ENCODE data around the gene NLRC5.
"Not testable (repeated sequence)": the region's sequence is repeated elsewhere in the genome, so short reads cannot be mapped to it uniquely, and the experiment has no call there.

Gene NLRC5

DNA sequence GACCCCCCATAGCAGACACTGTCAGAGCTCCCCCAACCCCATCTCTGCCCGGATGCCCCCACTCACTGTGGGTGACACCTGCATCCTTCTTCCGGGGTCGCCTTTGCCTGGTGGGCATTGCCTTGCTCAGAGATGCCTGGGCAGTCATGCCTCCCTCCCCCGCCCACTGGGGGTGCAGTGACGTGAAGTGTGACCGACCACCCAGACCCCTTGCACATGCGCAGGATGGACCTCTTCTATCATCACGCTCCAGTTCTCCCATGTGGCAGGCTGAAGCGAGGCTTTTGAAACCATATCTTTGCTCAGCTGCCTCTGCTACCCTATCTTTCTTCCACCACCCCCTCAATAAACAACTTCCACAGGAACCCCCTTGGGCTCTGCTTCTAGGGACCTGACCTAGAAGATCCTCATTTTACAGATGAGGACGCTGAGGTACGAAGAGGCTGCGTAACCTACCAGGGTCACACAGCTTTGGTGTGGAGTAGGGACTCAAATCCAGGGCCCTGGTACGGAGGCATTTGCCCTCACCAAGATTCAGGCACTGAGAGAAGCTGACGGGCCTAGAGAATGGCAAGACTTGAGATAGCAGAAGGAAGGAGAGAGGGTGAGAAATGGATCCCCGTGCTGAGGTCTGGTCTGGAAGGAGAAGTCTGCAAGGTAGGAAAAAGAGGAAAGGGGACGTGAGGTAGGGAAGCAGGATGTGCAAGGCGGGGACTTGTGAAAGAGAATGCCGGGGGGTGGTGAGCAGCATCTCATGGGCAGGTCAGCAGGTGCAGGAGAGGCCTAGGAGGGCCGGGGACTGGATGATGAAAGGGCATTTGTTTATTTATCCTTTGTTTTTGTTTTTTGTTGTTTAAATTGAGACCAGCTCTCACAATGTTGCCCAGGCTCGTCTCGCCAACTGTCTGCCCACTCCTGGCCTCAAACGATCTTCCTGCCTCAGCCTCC is 14.4 kb downstream of the NLRC5 start:
- no peak for FAIRE-seq

DNA sequence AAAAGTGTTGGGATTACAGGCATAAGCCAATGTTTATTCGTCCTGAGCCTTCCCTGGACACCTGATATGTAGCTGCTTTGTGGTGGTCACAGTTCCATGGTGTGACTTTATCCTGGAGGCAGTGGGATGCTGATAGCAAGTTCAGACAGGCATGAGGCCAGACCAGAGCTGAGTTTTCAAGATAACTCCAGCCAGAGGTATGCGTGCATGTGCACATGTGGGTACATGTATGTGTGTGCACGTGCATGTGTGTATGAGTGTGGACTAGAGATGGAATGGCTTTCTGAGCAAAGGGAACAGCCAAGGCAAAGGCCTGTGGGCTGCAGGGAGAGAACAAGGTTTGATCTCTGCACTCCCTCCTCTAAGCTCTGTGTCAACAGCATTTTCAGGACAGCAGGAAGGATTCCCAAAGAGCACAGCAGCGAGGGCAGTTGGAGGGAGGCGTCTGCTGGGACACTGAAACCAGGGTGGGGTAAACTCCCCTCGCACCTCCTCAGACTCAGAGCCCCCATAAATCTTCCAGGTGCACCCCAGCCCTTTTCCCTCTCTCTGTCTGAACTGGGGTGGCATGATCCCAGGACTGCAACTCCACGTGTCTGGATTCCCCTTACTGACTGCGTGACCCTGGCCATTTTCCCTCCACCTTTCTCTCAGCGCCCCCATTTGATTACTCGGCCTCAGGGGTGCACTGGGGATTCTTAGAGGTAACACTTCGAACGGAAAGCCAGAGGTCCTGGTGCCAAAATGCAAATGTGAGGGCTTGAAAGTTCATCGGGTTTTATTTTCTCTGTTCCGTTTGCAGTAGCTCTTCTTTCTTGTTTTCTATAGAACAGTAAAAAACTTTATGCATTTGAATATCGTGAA is 15.3 kb downstream of the NLRC5 start:
- FAIRE-seq: no peak

DNA sequence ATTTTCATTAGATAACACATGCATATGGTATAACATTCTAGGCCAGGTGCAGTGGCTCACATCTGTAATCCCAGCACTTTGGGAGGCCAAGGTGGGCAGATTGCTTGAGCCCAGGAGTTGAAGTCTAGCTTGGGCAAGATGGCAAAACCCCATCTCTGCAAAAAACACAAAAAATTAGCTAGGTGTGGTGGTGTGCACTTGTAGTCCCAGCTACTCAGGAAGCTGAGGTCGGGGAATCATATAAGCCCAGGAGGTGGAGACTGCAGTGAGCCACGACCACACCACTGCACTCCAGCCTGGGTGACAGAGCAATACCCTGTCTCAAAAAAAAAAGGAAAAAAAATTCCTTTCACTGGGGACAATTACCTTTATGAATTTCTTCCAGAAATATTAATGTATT is 16.2 kb downstream of the NLRC5 start:
- FAIRE-seq: not testable (repeated sequence)

- no peak for FAIRE-seq
These were observed 17.7 kb downstream of the NLRC5 start for GRCh38 chr16:57007050-57007449.

DNA sequence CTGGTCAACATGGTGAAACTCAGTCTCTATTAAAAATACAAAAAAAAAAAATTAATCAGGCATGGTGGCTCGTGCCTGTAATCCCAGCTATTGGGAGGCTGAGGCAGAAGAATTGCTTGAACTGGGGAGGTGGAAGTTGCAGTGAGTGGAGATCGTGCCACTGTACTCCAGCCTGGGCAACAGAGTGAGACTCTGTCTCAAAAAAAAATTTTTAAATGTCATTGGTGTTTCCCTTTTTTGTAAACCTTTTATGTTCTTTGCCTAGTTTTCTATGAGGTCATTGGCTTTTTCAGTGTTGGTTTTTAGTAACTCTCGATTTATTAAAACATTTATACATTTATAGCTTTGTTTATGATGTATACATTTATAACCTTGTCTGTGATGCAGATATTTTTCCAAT is 18.2 kb downstream of the NLRC5 start:
- no peak for FAIRE-seq

DNA sequence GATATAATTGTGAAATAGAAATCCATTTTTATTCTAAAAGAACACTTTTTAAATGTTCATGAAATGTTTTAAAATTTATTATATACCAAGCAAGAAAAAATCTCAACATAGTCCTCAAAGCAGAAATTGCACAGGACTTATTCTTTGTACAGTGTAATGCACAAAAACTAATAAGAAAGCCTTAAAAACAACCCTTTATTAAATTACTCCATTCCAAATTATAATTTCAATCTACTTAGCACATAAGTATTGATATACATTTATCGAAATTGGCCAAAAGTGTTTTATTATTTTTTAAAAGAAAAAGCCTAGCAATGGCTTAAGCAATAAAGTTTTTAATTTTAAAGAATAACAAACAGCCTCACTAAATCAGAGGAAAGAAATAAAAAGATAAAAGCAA is 19.1 kb downstream of the NLRC5 start:
- FAIRE-seq: no peak

DNA sequence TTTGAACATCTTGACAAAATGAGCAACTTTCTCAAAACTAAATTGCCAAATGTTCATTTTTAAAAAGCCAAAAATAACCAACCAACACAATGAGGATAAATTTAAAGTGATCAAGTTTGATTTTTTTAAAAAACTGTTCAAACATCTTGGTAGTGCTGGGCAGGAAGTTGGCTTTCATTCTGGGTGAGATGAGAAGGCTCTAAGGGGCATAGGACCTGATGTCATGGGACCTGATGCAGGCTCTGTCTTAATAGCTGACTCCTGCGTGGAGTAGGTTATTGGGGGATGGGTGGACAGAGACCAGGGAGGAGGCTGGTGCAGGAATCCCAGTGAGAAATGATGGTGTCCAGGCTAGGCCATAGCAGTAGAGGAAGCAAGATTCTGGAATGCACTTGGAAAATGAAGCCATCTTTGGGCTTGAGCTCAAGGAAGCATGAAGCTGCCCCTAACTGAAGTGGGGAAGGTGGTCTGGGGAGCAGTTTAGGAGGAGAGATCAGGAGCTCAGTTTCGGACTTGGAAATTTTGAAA is 20.4 kb downstream of the NLRC5 start:
- no peak for FAIRE-seq

DNA sequence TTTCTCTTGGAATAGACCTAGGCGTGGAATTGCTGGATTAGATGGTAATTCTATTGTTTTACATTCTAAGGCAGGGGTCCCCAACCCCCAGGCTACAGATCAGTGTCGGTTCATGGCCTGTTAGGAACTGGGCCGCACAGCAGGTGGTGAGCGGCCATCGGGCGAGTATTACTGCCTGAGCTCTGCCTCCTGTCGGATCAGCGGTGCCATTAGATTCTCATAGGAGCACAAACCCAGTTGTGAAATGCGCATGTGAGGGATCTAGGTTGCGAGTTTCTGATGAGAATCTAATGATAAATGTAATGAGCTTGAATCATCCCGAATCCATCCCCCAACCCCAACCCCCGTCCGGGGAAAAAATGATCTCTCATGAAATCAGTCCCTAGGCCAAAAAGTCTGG is 23.0 kb downstream of the NLRC5 start:
- FAIRE-seq: no peak

- FAIRE-seq: no peak
These were observed 23.9 kb downstream of the NLRC5 start for GRCh38 chr16:57013229-57013628.

DNA sequence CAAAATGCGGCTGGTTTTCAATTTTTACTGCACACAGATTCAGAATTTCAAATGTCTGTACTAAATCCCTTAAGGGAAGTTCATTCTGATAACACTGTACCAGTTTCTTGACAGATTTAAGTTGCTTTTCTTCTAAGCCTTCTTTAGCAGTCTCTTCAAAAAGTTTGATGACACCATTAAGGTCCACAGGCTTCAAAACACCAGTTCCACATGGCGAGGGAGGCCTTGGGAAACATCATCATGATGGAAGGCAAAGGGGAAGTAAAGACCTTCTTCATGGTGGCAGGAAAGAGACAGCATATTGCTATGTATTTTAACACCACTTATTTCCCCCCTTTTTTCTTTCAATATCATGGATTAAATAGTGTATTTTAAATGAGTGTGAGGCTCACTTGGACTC is 24.5 kb downstream of the NLRC5 start:
- no peak for FAIRE-seq

DNA sequence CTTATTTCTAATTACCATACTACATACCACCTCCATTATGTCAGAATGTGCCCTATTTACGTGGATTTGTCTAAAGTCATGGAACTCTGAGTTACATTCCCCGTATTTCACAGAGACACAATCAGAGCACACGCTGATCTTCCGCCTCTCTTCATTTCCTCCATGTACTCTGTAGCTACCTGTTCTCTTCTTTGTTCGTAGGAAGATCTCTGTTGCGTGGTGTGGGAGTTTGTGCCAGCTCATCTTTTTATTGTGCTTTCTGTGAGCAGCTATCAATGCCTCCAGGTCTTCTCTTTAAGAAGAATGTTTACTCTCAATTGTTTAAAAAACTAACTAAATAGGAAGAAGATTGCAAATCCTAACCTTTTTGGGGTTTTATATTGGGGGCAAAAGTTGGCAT is 26.9 kb downstream of the NLRC5 start:
- FAIRE-seq: no peak

DNA sequence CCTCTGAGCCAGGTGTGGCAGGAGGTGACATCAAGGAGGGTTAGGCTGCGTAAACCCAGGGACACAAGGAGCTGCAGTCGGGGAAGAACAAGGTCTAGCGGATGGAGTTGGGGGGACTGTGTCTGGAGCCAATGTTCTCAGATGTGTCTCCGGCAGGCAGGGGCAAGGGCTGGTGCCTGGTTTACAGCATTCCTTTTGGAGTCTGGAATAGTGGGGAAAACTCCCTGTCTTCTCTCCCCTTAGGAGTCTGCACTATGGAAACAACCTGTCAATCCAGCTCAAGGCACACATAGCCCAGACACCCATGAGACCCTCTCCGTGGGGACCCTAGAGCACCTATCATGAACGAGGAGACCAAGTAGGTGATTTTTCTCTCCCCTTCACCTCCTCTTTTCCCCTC is 27.5 kb downstream of the NLRC5 start:
- no peak for FAIRE-seq

GRCh38 chr16:57017251-57017650 is 27.9 kb downstream of the NLRC5 start:
- no peak for FAIRE-seq

- no peak for FAIRE-seq
These were observed 30.4 kb downstream of the NLRC5 start for GRCh38 chr16:57019746-57020145.

DNA sequence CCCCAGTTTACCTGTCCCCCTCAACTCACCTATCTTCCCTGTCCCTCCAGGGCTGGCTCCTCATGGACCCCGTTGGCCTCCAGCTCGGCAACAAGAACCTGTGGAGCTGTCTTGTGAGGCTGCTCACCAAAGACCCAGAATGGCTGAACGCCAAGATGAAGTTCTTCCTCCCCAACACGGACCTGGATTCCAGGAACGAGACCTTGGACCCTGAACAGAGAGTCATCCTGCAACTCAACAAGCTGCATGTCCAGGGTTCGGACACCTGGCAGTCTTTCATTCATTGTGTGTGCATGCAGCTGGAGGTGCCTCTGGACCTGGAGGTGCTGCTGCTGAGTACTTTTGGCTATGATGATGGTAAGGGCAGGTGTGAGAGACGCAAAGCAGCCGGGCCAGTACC is 31.3 kb downstream of the NLRC5 start:
- no peak for FAIRE-seq

DNA sequence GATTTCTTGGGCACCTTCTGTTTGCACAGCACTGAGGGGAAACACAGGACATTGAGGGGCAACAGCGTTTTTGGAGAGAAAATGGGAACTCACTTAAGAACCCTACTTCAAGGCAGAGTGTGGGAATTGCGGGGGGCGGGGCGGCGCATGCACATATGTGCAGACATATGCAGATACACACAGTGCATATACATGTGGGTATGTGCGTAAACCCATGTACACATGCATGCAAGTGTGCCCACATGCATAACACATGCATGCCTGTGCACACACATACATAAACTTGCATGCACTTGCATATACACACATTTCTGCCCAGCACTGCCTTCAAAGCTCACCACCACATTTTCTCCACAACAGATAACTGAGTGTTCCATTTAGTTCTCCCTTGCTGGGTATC is 32.4 kb downstream of the NLRC5 start:
- FAIRE-seq: no peak

- no peak for FAIRE-seq
These were observed 33.1 kb downstream of the NLRC5 start for GRCh38 chr16:57022445-57022844.

DNA sequence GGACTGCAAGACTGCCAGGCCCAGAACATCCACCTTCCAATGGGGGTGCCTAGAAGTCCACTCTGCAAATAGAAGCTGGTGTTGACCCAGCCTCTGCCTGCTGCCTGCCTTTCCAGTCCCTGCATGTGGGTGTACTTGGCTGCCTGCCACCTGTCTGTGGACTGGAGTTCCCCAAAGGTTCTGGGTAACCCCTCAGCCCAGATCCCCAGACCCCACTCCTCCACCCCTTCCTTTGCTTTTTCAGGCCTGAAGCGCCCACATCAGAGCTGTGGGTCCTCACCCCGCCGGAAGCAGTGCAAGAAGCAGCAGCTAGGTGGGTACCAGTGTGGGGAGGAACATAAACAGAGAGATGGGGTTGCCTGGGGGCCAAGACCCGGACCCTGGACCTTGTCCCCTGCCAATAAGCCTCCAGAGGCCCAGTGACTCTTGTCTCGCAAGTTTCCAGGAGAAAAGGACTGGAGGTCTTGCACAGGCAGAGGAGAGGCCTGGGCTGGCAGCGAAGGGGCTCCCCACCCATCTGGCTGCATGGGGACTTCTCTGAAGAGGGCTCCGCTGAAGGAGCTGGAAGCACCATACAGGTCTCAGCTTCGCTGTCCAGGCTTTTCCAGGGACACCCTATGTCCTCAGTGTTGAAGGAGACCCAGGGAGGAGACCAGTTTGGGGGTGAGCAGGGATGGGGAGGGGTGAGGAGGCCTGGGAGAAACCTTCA is 34.3 kb downstream of the NLRC5 start:
- no peak for FAIRE-seq

DNA sequence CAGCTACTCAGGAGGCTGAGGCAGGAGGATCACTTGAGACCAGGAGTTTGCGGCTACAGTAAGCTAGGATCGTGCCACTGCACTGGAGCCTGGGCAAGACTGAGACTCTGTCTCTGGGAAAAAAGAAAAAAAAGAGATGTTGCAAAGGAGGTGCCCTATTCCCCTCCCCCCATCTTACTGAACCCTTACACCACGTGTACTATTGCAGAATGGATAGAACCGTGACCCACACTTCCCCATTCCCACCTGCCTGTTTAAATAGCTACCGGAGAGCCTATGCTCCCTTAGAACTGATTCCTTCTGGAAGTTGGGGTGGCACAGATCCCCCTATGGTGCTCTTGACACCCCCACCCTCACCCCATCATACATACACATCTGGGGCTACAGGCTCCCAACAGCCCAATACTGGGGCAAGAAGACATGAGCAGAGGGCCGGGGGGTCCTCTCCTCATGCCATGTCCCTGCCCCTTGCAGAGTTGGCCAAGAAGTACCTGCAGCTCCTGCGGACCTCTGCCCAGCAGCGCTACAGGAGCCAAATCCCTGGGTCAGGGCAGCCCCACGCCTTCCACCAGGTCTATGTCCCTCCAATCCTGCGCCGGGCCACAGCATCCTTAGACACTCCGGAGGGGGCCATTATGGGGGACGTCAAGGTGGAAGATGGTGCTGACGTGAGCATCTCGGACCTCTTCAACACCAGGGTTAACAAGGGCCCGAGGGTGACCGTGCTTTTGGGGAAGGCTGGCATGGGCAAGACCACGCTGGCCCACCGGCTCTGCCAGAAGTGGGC is 35.7 kb downstream of the NLRC5 start:
- FAIRE-seq: no peak

- FAIRE-seq: no peak
These were observed 36.8 kb downstream of the NLRC5 start for GRCh38 chr16:57025941-57026777.

DNA sequence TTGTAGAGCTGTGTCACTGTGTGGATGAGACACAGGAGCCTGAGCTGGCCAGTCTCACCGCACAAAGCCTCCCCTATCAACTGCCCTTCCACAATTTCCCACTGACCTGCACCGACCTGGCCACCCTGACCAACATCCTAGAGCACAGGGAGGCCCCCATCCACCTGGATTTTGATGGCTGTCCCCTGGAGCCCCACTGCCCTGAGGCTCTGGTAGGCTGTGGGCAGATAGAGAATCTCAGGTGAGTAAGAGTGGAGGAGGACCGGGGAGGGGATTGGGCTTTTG is 37.4 kb downstream of the NLRC5 start:
- no peak for FAIRE-seq
